ENCODE measurements around the gene CDKN1B.
A peak's percentile ranks its signal among the peaks of the same experiment; 100 is the strongest.

Gene CDKN1B

DNA sequence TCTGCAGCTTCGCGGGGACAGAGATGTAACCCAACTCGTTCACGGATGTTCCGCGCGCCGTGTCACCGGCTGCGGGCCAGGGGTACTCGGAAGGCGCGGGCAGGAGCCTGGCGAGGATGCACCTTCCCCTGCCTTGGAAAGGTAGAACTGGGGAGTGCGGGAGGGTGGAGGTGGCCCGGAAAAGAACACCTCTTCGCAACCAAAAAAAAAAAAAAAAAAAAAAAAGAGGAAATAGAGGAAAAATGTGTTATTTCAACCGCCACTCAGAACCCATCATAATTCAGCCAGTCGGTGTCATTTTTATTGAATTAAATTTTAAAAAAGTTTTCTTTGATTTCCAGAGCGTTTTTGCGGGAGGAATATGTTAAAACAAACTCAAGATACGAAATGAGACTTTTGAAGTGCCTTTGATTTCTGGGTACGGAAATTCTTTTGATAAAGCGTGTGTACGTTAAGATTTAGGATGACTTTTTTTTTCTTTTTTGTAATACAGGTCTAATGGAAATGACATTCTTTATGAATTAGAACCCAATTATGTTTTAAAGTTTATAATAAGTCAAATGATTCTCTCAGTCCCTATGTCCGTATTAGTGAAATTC lies 8.9 kb downstream of the CDKN1B start (continued):
- TF ChIP-seq, protein P1, sequence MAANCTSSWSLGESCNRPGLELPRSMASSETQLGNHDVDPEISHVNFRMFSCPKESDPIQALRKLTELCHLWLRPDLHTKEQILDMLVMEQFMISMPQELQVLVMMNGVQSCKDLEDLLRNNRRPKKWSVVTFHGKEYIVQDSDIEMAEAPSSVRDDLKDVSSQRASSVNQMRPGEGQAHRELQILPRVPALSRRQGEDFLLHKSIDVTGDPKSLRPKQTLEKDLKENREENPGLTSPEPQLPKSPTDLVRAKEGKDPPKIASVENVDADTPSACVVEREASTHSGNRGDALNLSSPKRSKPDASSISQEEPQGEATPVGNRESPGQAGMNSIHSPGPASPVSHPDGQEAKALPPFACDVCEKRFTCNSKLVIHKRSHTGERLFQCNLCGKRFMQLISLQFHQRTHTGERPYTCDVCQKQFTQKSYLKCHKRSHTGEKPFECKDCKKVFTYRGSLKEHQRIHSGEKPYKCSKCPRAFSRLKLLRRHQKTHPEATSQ (tag by site-specific recombination; IDR thresholded peaks at IDR 0.05), result no peak
- TF ChIP-seq ZEB2 (tag by site-specific recombination; IDR thresholded peaks at IDR 0.05) (no peak; the same call in 1 of the 2 replicates), ZNF423 (tag by site-specific recombination; IDR thresholded peaks at IDR 0.05) (no peak), ZSCAN30 (tag by site-specific recombination; IDR thresholded peaks at IDR 0.05) (peak; percentile 58; the same call in 1 of the 2 replicates), ZNF18 (tag by site-specific recombination; IDR thresholded peaks at IDR 0.05) (peak; percentile 12; the same call in 1 of the 2 replicates), CTCF (tag by site-specific recombination; IDR thresholded peaks at IDR 0.05) (no peak), OSR2 (tag by site-specific recombination; IDR thresholded peaks at IDR 0.05) (no peak; the same call in 1 of the 2 replicates), ZNF23 (tag by site-specific recombination; IDR thresholded peaks at IDR 0.05; ENCODE audit: borderline replicate concordance) (no peak), PATZ1 (tag by site-specific recombination; IDR thresholded peaks at IDR 0.05) (peak; percentile 82; the same call in 1 of the 2 replicates), KLF8 (tag by site-specific recombination; IDR thresholded peaks at IDR 0.05) (no peak), SETDB1 (IDR thresholded peaks at IDR 0.05; ENCODE audit: insufficient read length, low read length) (no peak), ZNF211 (tag by site-specific recombination; IDR thresholded peaks at IDR 0.05; ENCODE audit: low read depth) (no peak), ZNF777 (tag by site-specific recombination; IDR thresholded peaks at IDR 0.05; ENCODE audit: borderline replicate concordance) (no peak), KLF7 (tag by site-specific recombination; IDR thresholded peaks at IDR 0.05; ENCODE audit: borderline replicate concordance) (no peak), ZNF658 (tag by site-specific recombination; IDR thresholded peaks at IDR 0.05) (no peak), ZNF501 (tag by site-specific recombination; IDR thresholded peaks at IDR 0.05) (peak; percentile 37; the same call in 1 of the 2 replicates), ZBTB48 (tag by site-specific recombination; IDR thresholded peaks at IDR 0.05) (peak; percentile 54; the same call in 1 of the 2 replicates), EGR2 (tag by site-specific recombination; IDR thresholded peaks at IDR 0.05; ENCODE audit: low read depth) (no peak), SP2 (tag by site-specific recombination; IDR thresholded peaks at IDR 0.05) (no peak), ZNF776 (tag by site-specific recombination; IDR thresholded peaks at IDR 0.05; ENCODE audit: borderline replicate concordance) (no peak), WT1 (tag by site-specific recombination; IDR thresholded peaks at IDR 0.05) (no peak)
- TF ChIP-seq, protein P2, sequence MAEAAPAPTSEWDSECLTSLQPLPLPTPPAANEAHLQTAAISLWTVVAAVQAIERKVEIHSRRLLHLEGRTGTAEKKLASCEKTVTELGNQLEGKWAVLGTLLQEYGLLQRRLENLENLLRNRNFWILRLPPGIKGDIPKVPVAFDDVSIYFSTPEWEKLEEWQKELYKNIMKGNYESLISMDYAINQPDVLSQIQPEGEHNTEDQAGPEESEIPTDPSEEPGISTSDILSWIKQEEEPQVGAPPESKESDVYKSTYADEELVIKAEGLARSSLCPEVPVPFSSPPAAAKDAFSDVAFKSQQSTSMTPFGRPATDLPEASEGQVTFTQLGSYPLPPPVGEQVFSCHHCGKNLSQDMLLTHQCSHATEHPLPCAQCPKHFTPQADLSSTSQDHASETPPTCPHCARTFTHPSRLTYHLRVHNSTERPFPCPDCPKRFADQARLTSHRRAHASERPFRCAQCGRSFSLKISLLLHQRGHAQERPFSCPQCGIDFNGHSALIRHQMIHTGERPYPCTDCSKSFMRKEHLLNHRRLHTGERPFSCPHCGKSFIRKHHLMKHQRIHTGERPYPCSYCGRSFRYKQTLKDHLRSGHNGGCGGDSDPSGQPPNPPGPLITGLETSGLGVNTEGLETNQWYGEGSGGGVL (tag by site-specific recombination; IDR thresholded peaks at IDR 0.05), result no peak
- TF ChIP-seq, protein P3, sequence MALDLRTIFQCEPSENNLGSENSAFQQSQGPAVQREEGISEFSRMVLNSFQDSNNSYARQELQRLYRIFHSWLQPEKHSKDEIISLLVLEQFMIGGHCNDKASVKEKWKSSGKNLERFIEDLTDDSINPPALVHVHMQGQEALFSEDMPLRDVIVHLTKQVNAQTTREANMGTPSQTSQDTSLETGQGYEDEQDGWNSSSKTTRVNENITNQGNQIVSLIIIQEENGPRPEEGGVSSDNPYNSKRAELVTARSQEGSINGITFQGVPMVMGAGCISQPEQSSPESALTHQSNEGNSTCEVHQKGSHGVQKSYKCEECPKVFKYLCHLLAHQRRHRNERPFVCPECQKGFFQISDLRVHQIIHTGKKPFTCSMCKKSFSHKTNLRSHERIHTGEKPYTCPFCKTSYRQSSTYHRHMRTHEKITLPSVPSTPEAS (tag by site-specific recombination; IDR thresholded peaks at IDR 0.05), result no peak
- TF ChIP-seq, protein P4, sequence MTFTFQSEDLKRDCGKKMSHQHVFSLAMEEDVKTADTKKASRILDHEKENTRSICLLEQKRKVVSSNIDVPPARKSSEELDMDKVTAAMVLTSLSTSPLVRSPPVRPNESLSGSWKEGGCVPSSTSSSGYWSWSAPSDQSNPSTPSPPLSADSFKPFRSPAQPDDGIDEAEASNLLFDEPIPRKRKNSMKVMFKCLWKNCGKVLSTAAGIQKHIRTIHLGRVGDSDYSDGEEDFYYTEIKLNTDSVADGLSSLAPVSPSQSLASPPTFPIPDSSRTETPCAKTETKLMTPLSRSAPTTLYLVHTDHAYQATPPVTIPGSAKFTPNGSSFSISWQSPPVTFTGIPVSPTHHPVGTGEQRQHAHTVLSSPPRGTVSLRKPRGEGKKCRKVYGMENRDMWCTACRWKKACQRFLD (tag by site-specific recombination; IDR thresholded peaks at IDR 0.05), result no peak
- TF ChIP-seq, protein P5, sequence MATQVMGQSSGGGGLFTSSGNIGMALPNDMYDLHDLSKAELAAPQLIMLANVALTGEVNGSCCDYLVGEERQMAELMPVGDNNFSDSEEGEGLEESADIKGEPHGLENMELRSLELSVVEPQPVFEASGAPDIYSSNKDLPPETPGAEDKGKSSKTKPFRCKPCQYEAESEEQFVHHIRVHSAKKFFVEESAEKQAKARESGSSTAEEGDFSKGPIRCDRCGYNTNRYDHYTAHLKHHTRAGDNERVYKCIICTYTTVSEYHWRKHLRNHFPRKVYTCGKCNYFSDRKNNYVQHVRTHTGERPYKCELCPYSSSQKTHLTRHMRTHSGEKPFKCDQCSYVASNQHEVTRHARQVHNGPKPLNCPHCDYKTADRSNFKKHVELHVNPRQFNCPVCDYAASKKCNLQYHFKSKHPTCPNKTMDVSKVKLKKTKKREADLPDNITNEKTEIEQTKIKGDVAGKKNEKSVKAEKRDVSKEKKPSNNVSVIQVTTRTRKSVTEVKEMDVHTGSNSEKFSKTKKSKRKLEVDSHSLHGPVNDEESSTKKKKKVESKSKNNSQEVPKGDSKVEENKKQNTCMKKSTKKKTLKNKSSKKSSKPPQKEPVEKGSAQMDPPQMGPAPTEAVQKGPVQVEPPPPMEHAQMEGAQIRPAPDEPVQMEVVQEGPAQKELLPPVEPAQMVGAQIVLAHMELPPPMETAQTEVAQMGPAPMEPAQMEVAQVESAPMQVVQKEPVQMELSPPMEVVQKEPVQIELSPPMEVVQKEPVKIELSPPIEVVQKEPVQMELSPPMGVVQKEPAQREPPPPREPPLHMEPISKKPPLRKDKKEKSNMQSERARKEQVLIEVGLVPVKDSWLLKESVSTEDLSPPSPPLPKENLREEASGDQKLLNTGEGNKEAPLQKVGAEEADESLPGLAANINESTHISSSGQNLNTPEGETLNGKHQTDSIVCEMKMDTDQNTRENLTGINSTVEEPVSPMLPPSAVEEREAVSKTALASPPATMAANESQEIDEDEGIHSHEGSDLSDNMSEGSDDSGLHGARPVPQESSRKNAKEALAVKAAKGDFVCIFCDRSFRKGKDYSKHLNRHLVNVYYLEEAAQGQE (tag by site-specific recombination; IDR thresholded peaks at IDR 0.05), result 0 out of 2 replicates have a peak, but pooled peaks have one; percentile 25

All from HEK293 (cell line).